A549 (cell line): ENCODE data around the gene CCDC63.

Experiments
- EHMT2 ChIP-seq: fragments of 200-600 bp; sonication (generic); IDR thresholded peaks from 2 replicates; pipeline ENCODE4 v1.6.1; 2016; ENCODE audit warnings: antibody characterized with exemption, low read depth, mild to moderate bottlenecking, moderate library complexity
- NPAS2 ChIP-seq: fragments of 250-450 bp; sonication (Bioruptor Pico); IDR thresholded peaks from 2 replicates; pipeline ENCODE4 v1.8.0; 2022; ENCODE audit warnings: mild to moderate bottlenecking, moderate library complexity, borderline replicate concordance
- RARB ChIP-seq: fragments of 250-450 bp; sonication (Bioruptor Pico); IDR thresholded peaks from 2 replicates; pipeline ENCODE4 v1.8.0; 2021; ENCODE audit warnings: mild to moderate bottlenecking, moderate library complexity
- TF ChIP-seq, protein P1 (sequence below): fragments of >200 bp; sonication (Bioruptor Twin); formaldehyde crosslinking; IDR thresholded peaks from 3 replicates; pipeline ENCODE4 v1.5.1; 2016

DNA sequence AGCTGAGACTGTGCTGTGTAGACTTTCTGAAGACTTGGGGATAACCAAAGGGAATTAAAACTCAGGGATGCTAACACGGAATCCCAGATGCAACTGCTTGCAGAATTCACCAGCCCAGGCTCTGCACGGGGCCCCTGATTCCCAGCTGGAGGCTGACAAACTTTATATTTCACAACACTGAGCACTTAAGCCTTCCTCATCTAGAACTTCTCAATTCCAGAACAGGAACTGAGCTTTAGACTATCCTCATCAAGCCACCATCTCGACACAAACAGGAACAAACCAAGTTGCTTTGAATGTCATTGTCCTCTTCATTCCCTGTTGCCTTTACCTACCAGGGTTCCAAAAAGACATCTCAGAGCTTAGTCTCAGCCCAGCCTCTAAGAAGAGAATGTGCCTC lies 22.2 kb downstream of the CCDC63 start:
- no peak for TF ChIP-seq NPAS2
- TF ChIP-seq, protein P1, sequence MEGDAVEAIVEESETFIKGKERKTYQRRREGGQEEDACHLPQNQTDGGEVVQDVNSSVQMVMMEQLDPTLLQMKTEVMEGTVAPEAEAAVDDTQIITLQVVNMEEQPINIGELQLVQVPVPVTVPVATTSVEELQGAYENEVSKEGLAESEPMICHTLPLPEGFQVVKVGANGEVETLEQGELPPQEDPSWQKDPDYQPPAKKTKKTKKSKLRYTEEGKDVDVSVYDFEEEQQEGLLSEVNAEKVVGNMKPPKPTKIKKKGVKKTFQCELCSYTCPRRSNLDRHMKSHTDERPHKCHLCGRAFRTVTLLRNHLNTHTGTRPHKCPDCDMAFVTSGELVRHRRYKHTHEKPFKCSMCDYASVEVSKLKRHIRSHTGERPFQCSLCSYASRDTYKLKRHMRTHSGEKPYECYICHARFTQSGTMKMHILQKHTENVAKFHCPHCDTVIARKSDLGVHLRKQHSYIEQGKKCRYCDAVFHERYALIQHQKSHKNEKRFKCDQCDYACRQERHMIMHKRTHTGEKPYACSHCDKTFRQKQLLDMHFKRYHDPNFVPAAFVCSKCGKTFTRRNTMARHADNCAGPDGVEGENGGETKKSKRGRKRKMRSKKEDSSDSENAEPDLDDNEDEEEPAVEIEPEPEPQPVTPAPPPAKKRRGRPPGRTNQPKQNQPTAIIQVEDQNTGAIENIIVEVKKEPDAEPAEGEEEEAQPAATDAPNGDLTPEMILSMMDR = no peak
- TF ChIP-seq RARB (CRISPR knock-in tag) = no peak
- TF ChIP-seq EHMT2 = no peak
